Tibial artery (tissue), 4 donors: ENCODE results near the gene RASA4B.

Experiments used
- DNase-seq, 2 donors: peaks; one replicate each; pipeline ENCODE4 v3.0.0-alpha.2; 2019
- H3K27ac ChIP-seq, 2 donors: fragments of 200-600 bp; sonication (generic) in 1 of 2; 1 replicate in 1 of 2; 2 replicates in 1 of 2; pipeline ENCODE4 v1.5.1; 2018 to 2019; ENCODE audit warnings: mild to moderate bottlenecking in 1 of 2
- H3K27me3 ChIP-seq, 2 donors: fragments of 200-600 bp; sonication (generic) in 1 of 2; one replicate each; pipeline versions ENCODE4 v1.5.1 to v1.6.0; 2016 to 2019
- H3K36me3 ChIP-seq, 3 donors: fragments of 200-600 bp; sonication (generic) in 2 of 3; one replicate each; pipeline ENCODE4 v1.5.1; 2016 to 2019; ENCODE audit warnings: mild to moderate bottlenecking in 2 of 3
- H3K4me1 ChIP-seq, 4 donors: fragments of 200-600 bp; sonication (generic) in 2 of 4; 1 replicate in 3 of 4; 2 replicates in 1 of 4; pipeline ENCODE4 v1.5.1; 2016 to 2019
- H3K4me3 ChIP-seq, 2 donors: fragments of 200-600 bp; sonication (generic) in 1 of 2; 1 replicate in 1 of 2; 2 replicates in 1 of 2; pipeline ENCODE4 v1.5.1; 2018 to 2019; ENCODE audit warnings: mild to moderate bottlenecking in 2 of 2
- H3K9me3 ChIP-seq, 3 donors: fragments of 200-600 bp; sonication (generic) in 1 of 3; one replicate each; pipeline ENCODE4 v1.5.1; 2016 to 2019
- intact Hi-C: fragments of 100-400 bp; cut with DNase I; formaldehyde crosslinking; loops from one replicate; pipeline ENCODE4 v1.15.0; 2023; ENCODE audit warnings: low total_unique reads
- TF ChIP-seq, protein P1 (sequence below), 2 experiments: fragments of 200-600 bp in 1 of 2; fragments of 450-650 bp in 1 of 2; IDR thresholded peaks; one replicate each; pipeline ENCODE4 v1.5.1; 2017 to 2019; ENCODE audit warnings: antibody characterized with exemption in 2 of 2, mild to moderate bottlenecking in 1 of 2, moderate library complexity in 1 of 2

Gene RASA4B

DNA sequence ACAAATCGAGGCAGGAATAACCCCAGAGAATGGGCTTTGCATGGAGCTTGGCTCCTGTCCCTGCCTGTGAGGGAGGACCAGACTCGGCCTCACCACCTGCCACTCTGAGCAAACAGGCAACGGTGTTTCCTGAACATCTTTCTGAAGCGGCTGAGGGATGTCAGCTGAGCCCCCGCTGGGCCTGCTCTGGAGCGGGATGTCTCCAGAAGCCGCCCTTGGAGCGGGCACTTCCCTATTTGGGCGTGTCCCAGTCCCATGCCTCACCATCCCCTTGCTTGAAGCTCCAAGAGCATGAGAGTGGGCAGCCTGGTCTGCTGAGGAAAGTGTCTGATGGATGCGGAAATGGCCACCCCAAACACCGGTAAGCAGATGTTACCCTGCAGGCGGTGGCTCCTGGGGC is 63.1 kb downstream of the RASA4B start:
- no peaks in the 10 kb centered on the region for H3K9me3 ChIP-seq

DNA sequence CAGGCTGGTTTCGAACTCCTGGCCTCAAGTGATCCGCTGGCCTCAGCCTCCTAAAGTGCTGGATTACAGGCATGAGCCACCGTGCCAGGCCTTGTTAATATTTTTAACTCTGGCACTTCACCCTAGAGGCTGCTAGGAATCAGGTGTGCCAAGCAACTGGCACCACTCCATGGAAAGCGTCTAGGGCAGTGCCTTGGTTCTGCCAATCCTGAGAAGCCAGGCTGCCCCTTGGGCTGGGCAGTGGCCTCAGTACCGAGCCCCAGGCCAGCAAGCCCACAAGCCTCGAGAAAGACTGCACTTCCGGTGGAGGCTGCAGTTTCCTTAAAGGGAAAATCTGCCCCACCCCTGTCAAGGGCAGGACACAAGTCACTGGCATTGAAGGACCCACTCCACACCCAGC is 64.3 kb downstream of the RASA4B start:
- Histone ChIP-seq H3K27ac (no peak overlapping the region), H3K4me1 (no peaks in the 10 kb centered on the region), H3K27me3 (no peaks in the 10 kb centered on the region), H3K36me3 (peaks cover 23 to 38% (median 30%) of the 10 kb centered on the region in 3 donors), H3K9me3 (no peaks in the 10 kb centered on the region), H3K4me3 (no peak overlapping the region)
- TF ChIP-seq, protein P1, sequence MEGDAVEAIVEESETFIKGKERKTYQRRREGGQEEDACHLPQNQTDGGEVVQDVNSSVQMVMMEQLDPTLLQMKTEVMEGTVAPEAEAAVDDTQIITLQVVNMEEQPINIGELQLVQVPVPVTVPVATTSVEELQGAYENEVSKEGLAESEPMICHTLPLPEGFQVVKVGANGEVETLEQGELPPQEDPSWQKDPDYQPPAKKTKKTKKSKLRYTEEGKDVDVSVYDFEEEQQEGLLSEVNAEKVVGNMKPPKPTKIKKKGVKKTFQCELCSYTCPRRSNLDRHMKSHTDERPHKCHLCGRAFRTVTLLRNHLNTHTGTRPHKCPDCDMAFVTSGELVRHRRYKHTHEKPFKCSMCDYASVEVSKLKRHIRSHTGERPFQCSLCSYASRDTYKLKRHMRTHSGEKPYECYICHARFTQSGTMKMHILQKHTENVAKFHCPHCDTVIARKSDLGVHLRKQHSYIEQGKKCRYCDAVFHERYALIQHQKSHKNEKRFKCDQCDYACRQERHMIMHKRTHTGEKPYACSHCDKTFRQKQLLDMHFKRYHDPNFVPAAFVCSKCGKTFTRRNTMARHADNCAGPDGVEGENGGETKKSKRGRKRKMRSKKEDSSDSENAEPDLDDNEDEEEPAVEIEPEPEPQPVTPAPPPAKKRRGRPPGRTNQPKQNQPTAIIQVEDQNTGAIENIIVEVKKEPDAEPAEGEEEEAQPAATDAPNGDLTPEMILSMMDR (IDR thresholded peaks at IDR 0.05): no peak
- intact Hi-C loops: no loop called here
- no peak for DNase-seq

More for the DNA sequence above, 63.1 kb downstream of the RASA4B start:
- Histone ChIP-seq H3K36me3 (peaks cover 33 to 49% (median 39%) of the 10 kb centered on the region in 3 donors), H3K4me3 (no peak overlapping the region), H3K4me1 (no peaks in the 10 kb centered on the region), H3K27me3 (no peaks in the 10 kb centered on the region), H3K27ac (no peak overlapping the region)
- no peak for DNase-seq
- intact Hi-C loops: no loop called here
- TF ChIP-seq, protein P1 (IDR thresholded peaks at IDR 0.05): no peak

DNA sequence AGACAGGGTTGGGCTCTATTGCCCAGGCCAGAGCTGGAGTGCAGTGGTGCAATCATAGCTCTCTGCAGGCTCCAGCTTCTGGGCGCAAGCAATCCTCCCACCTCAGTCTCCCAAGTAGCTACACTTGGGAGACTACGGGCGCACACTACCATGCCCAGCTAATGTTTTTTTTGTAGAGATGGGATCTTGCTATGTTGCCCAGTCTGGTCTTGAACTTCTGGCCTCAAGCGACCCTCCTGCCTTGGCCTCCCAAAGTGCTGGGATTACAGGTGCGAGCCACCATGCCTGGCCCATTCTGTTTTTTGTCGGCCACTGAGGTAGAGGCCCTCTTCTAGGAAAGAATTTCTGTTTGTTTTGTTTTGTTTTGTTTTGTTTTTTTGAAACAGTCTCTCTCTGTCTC is 65.1 kb downstream of the RASA4B start:
- Histone ChIP-seq H3K4me3 (no peak overlapping the region), H3K9me3 (no peaks in the 10 kb centered on the region), H3K4me1 (no peaks in the 10 kb centered on the region), H3K36me3 (peaks cover 16 to 36% (median 22%) of the 10 kb centered on the region in 3 donors), H3K27ac (no peak overlapping the region), H3K27me3 (no peaks in the 10 kb centered on the region)
- TF ChIP-seq, protein P1 (IDR thresholded peaks at IDR 0.05): no peak
- intact Hi-C loops: no loop called here
- DNase-seq: no peak

DNA sequence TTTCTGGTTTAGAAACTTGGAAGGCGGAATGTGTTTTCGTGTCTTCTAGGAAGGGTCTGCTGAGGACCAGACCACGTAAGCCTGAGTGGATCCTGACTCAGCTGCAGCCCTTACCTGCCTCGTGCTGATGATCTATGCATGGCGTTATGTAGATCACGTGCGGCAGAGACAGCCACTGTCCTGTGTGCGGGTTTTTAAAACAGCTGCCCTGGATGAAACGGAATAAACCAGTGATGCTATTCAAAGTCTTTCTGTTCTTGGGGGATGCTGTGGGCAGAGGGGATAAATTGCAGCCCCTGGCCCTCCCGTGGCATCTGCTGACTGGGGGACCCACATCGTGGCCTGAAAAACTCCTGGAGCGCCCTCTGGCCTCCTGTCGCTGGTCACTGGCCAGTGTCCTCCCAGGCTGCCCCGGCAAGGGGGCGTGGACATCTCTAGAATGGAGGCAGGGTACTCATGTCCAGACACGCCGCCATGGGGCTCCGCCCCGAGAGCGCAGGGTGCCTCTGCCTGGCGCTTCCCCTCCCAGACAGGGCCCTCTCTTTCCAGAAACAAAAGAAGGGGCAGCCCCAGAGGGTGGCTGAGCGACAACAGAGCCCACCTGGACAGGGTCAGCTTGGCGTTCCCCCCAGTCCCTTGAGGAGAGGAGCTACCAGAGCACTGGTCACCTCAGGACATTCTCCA is 66.1 kb downstream of the RASA4B start:
- intact Hi-C loops: no loop called here
- DNase-seq: no peak
- H3K27ac ChIP-seq: no peak overlapping the region
- no peaks in the 10 kb centered on the region for H3K27me3 ChIP-seq
- H3K36me3 ChIP-seq: peaks cover 6 to 36% (median 22%) of the 10 kb centered on the region in 3 donors
- no peaks in the 10 kb centered on the region for H3K4me1 ChIP-seq
- no peak overlapping the region for H3K4me3 ChIP-seq
- TF ChIP-seq, protein P1 (IDR thresholded peaks at IDR 0.05): no peak
- H3K9me3 ChIP-seq: no peaks in the 10 kb centered on the region

DNA sequence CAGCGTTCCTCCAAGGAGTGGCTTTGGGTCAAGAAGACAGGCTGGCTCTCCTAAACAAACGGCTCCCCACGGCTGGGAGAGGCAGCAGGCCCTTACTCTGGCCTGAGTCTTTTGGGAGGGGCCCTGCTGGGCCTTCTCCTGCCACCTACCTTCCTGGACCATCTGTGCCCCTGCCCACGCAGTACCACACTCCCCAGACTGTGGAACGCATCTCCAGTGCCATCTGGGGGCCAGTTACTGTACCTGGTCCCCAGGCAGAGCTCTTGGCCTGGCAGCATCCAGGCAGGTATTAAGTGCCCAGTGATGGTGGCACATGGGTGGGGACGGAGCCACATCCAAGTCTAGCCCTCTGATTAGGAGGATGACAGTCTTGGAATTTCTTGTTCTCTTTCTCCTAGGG is 67.3 kb downstream of the RASA4B start:
- Histone ChIP-seq H3K9me3 (no peaks in the 10 kb centered on the region), H3K4me3 (no peak overlapping the region), H3K27me3 (no peaks in the 10 kb centered on the region), H3K36me3 (peaks cover 0 to 27% (median 15%) of the 10 kb centered on the region in 3 donors), H3K27ac (no peak overlapping the region), H3K4me1 (no peaks in the 10 kb centered on the region)
- TF ChIP-seq, protein P1 (IDR thresholded peaks at IDR 0.05): no peak
- DNase-seq: no peak
- intact Hi-C loops: no loop called here
